Effector memory CD4-positive, alpha-beta T cell (primary cell): ENCODE measurements around the gene SDK2.

Experiments
- DNase-seq, 3 donors: peaks; one replicate each; pipeline ENCODE4 v3.0.0-alpha.2; 2020
- H3K27ac ChIP-seq: 2 replicates; pipeline ENCODE4 v1.7.0; 2013; ENCODE audit warnings: mild to moderate bottlenecking, low read length, moderate library complexity; ENCODE audit not compliant: insufficient read depth, poor library complexity, severe bottlenecking
- H3K27me3 ChIP-seq: replicated peaks from 2 replicates; pipeline ENCODE4 v1.7.0; 2013; ENCODE audit warnings: mild to moderate bottlenecking, low read length; ENCODE audit not compliant: insufficient read depth, control insufficient read depth, poor library complexity, severe bottlenecking
- H3K36me3 ChIP-seq: 2 replicates; pipeline ENCODE4 v1.7.0; 2013; ENCODE audit warnings: mild to moderate bottlenecking, low read length, moderate library complexity; ENCODE audit not compliant: control insufficient read depth, insufficient read depth
- H3K4me1 ChIP-seq: 2 replicates; pipeline ENCODE4 v1.7.0; 2013; ENCODE audit warnings: low read length, mild to moderate bottlenecking; ENCODE audit not compliant: control insufficient read depth, insufficient read depth, poor library complexity, severe bottlenecking
- H3K4me3 ChIP-seq: 2 replicates; pipeline ENCODE4 v1.7.0; 2013; ENCODE audit warnings: low read length, low read depth, mild to moderate bottlenecking; ENCODE audit not compliant: insufficient read depth, poor library complexity, severe bottlenecking
- H3K9me3 ChIP-seq: 2 replicates; pipeline ENCODE4 v1.7.0; 2013; ENCODE audit warnings: mild to moderate bottlenecking, low read length, moderate library complexity; ENCODE audit not compliant: control insufficient read depth

The SDK2 gene

GRCh38 chr17:73634629-73635028 lies 9.6 kb downstream of the SDK2 start:
- Histone ChIP-seq H3K27me3 (no peaks in the 10 kb centered on the region), H3K36me3 (no peaks in the 10 kb centered on the region), H3K4me3 (no peak overlapping the region), H3K4me1 (no peaks in the 10 kb centered on the region), H3K27ac (no peak overlapping the region), H3K9me3 (no peaks in the 10 kb centered on the region)
- DNase-seq = no peak

GRCh38 chr17:73633736-73634135 lies 10.5 kb downstream of the SDK2 start:
- Histone ChIP-seq H3K27ac (no peak overlapping the region), H3K4me3 (no peak overlapping the region), H3K36me3 (no peaks in the 10 kb centered on the region), H3K4me1 (no peaks in the 10 kb centered on the region), H3K9me3 (no peaks in the 10 kb centered on the region), H3K27me3 (no peaks in the 10 kb centered on the region)
- no peak for DNase-seq

- Histone ChIP-seq H3K4me1 (no peaks in the 10 kb centered on the region), H3K27me3 (no peaks in the 10 kb centered on the region), H3K4me3 (no peak overlapping the region), H3K36me3 (no peaks in the 10 kb centered on the region), H3K27ac (no peak overlapping the region), H3K9me3 (no peaks in the 10 kb centered on the region)
- no peak for DNase-seq
Measured at GRCh38 chr17:73632513-73632912, 11.7 kb downstream of the SDK2 start.

GRCh38 chr17:73630965-73631595 lies 13.2 kb downstream of the SDK2 start:
- no peaks in the 10 kb centered on the region for H3K4me1 ChIP-seq
- DNase-seq = no peak
- no peak overlapping the region for H3K4me3 ChIP-seq
- no peaks in the 10 kb centered on the region for H3K36me3 ChIP-seq
- no peaks in the 10 kb centered on the region for H3K27me3 ChIP-seq
- no peaks in the 10 kb centered on the region for H3K9me3 ChIP-seq
- no peak overlapping the region for H3K27ac ChIP-seq

GRCh38 chr17:73630531-73630930 lies 13.7 kb downstream of the SDK2 start:
- H3K9me3 ChIP-seq = no peaks in the 10 kb centered on the region
- no peaks in the 10 kb centered on the region for H3K36me3 ChIP-seq
- no peaks in the 10 kb centered on the region for H3K27me3 ChIP-seq
- DNase-seq = no peak
- no peak overlapping the region for H3K4me3 ChIP-seq
- no peak overlapping the region for H3K27ac ChIP-seq
- no peaks in the 10 kb centered on the region for H3K4me1 ChIP-seq

- H3K27ac ChIP-seq = no peak overlapping the region
- no peaks in the 10 kb centered on the region for H3K4me1 ChIP-seq
- H3K36me3 ChIP-seq = no peaks in the 10 kb centered on the region
- no peaks in the 10 kb centered on the region for H3K9me3 ChIP-seq
- no peak for DNase-seq
- no peak overlapping the region for H3K4me3 ChIP-seq
- no peaks in the 10 kb centered on the region for H3K27me3 ChIP-seq
Measured at GRCh38 chr17:73628642-73629552, 15.3 kb downstream of the SDK2 start.

GRCh38 chr17:73625991-73626673 lies 18.1 kb downstream of the SDK2 start:
- no peak overlapping the region for H3K27ac ChIP-seq
- DNase-seq = no peak
- H3K4me3 ChIP-seq = no peak overlapping the region
- H3K27me3 ChIP-seq = no peaks in the 10 kb centered on the region
- H3K9me3 ChIP-seq = no peaks in the 10 kb centered on the region
- H3K36me3 ChIP-seq = no peaks in the 10 kb centered on the region
- no peaks in the 10 kb centered on the region for H3K4me1 ChIP-seq

- Histone ChIP-seq H3K27ac (no peak overlapping the region), H3K27me3 (no peaks in the 10 kb centered on the region), H3K4me3 (no peak overlapping the region), H3K4me1 (no peaks in the 10 kb centered on the region), H3K36me3 (no peaks in the 10 kb centered on the region), H3K9me3 (no peaks in the 10 kb centered on the region)
- DNase-seq = no peak
Measured at GRCh38 chr17:73625006-73625405, 19.2 kb downstream of the SDK2 start.

- Histone ChIP-seq H3K27me3 (no peaks in the 10 kb centered on the region), H3K4me1 (no peaks in the 10 kb centered on the region), H3K4me3 (no peak overlapping the region), H3K36me3 (no peaks in the 10 kb centered on the region), H3K9me3 (no peaks in the 10 kb centered on the region), H3K27ac (no peak overlapping the region)
- no peak for DNase-seq
Measured at GRCh38 chr17:73624496-73624988, 19.7 kb downstream of the SDK2 start.

- no peaks in the 10 kb centered on the region for H3K27me3 ChIP-seq
- no peaks in the 10 kb centered on the region for H3K4me1 ChIP-seq
- no peak overlapping the region for H3K4me3 ChIP-seq
- no peaks in the 10 kb centered on the region for H3K36me3 ChIP-seq
- H3K9me3 ChIP-seq = no peaks in the 10 kb centered on the region
- H3K27ac ChIP-seq = no peak overlapping the region
- no peak for DNase-seq
Measured at GRCh38 chr17:73623818-73624217, 20.4 kb downstream of the SDK2 start.
